SK-N-SH (cell line): Measurements from ENCODE around the gene CLASP1. TPM values are rescaled to one million over a fixed set of nuclear protein-coding genes. Genes with fewer than 3 reads are reported as not detected.

Source experiments
- CTCF ChIA-PET: fragments of 300-600, 350-600 bp; formaldehyde crosslinking; extraction: SDS; loops from one replicate; lab custom pipeline; 2021; lab: Yijun Ruan, JAX
- POLR2A ChIA-PET: fragments of 350-600 bp; sonication (Branson Sonifier 250); formaldehyde crosslinking; extraction: SDS; loops from one replicate; lab custom pipeline; 2020; ENCODE audit warnings: antibody characterized with exemption, inconsistent platforms; lab: Yijun Ruan, JAX
- DNase-seq: peaks from one replicate; pipeline ENCODE4 v3.0.0; 2012
- H2AFZ ChIP-seq: fragments of 200-600 bp; sonication (generic); 2 replicates; pipeline ENCODE4 v1.8.1; 2016; ENCODE audit warnings: antibody characterized with exemption, mild to moderate bottlenecking, low read depth
- H3F3A ChIP-seq: fragments of 200-600 bp; sonication (generic); replicated peaks from 2 replicates; pipeline ENCODE3; 2016; ENCODE audit warnings: antibody characterized with exemption, mild to moderate bottlenecking; ENCODE audit not compliant: insufficient read depth
- H3K27ac ChIP-seq, 2 experiments: fragments of 200-500 bp in 1 of 2; fragments of 200-600 bp in 1 of 2; sonication (Bioruptor generic) in 1 of 2; sonication (generic), shearing (Covaris generic) in 1 of 2; 2 replicates each; pipeline versions ENCODE4 v1.5.1 to v1.6.1; 2014 to 2016; ENCODE audit warnings: low read depth in 2 of 2, inconsistent platforms in 1 of 2, low read length in 1 of 2, mild to moderate bottlenecking in 1 of 2, mixed read lengths in 1 of 2
- H3K27me3 ChIP-seq: fragments of 200-600 bp; sonication (generic), shearing (Covaris generic); 2 replicates; pipeline ENCODE4 v1.6.1; 2016; ENCODE audit warnings: mixed run types; ENCODE audit not compliant: insufficient read depth
- H3K36me3 ChIP-seq, 2 experiments: fragments of 200-500 bp in 1 of 2; fragments of 200-600 bp in 1 of 2; sonication (Bioruptor generic) in 1 of 2; sonication (generic) in 1 of 2; replicated peaks in 1 of 2; 2 replicates each; pipeline versions ENCODE3 to v1.5.1; 2014 to 2016; ENCODE audit warnings: low read length in 1 of 2, mild to moderate bottlenecking in 1 of 2; ENCODE audit not compliant: insufficient read depth in 2 of 2, control insufficient read depth in 1 of 2
- H3K4me1 ChIP-seq, 2 experiments: fragments of 200-500 bp in 1 of 2; fragments of 200-600 bp in 1 of 2; sonication (Bioruptor generic) in 1 of 2; sonication (generic), shearing (Covaris generic) in 1 of 2; 2 replicates each; pipeline versions ENCODE4 v1.5.1 to v1.6.1; 2014 to 2016; ENCODE audit warnings: low read depth in 1 of 2, low read length in 1 of 2, mixed run types in 1 of 2; ENCODE audit not compliant: insufficient read depth in 2 of 2, control insufficient read depth in 1 of 2
- H3K4me2 ChIP-seq: fragments of 200-600 bp; sonication (generic), shearing (Covaris generic); 2 replicates; pipeline ENCODE4 v1.6.1; 2017; ENCODE audit warnings: mixed run types
- H3K4me3 ChIP-seq, 2 experiments: fragments of 200-500 bp in 1 of 2; fragments of 200-600 bp in 1 of 2; sonication (Bioruptor generic) in 1 of 2; sonication (generic), shearing (Covaris generic) in 1 of 2; 2 replicates each; pipeline versions ENCODE4 v1.5.1 to v1.8.1; 2014 to 2016; ENCODE audit warnings: low read depth in 2 of 2, inconsistent platforms in 1 of 2, low read length in 1 of 2, mild to moderate bottlenecking in 1 of 2, mixed read lengths in 1 of 2, moderate library complexity in 1 of 2
- H3K79me2 ChIP-seq: fragments of 200-600 bp; sonication (generic); 2 replicates; pipeline ENCODE4 v1.8.1; 2017; ENCODE audit warnings: mild to moderate bottlenecking; ENCODE audit not compliant: insufficient read depth
- H3K9ac ChIP-seq: fragments of 200-600 bp; sonication (generic); 2 replicates; pipeline ENCODE4 v1.6.1; 2017; ENCODE audit warnings: mixed run types
- H3K9me2 ChIP-seq: fragments of 200-600 bp; sonication (generic); 2 replicates; pipeline ENCODE4 v1.6.1; 2017; ENCODE audit warnings: mixed run types
- H3K9me3 ChIP-seq: fragments of 200-600 bp; sonication (generic); 2 replicates; pipeline ENCODE4 v1.6.1; 2017; ENCODE audit warnings: mixed run types, mild to moderate bottlenecking, moderate library complexity
- H4K20me1 ChIP-seq: fragments of 200-600 bp; sonication (generic); 2 replicates; pipeline ENCODE4 v1.6.1; 2017; ENCODE audit warnings: mild to moderate bottlenecking, mixed run types; ENCODE audit not compliant: insufficient read depth
- CHD2 ChIP-seq: fragments of 150-350 bp; IDR thresholded peaks from 2 replicates; pipeline ENCODE4 v1.6.1; 2018; ENCODE audit warnings: low read length; ENCODE audit not compliant: partially characterized antibody
- ELF1 ChIP-seq: IDR thresholded peaks from 2 replicates; pipeline ENCODE4 v1.4.0; 2012
- EP300 ChIP-seq, 2 experiments: IDR thresholded peaks; 2 replicates each; pipeline versions ENCODE4 v1.4.0 to v1.6.1; 2012; ENCODE audit warnings: borderline replicate concordance in 1 of 2, low read depth in 1 of 2, low read length in 1 of 2
- FOXJ3 ChIP-seq: sonication (generic); formaldehyde crosslinking; IDR thresholded peaks from 2 replicates; pipeline ENCODE4 v1.5.1; 2020; ENCODE audit warnings: mild to moderate bottlenecking, missing genetic modification reagents
- JUND ChIP-seq: IDR thresholded peaks from 2 replicates; pipeline ENCODE4 v1.4.0; 2012
- MXI1 ChIP-seq: IDR thresholded peaks from 2 replicates; pipeline ENCODE4 v1.6.1; 2012; ENCODE audit warnings: mild to moderate bottlenecking, low read depth, low read length, improper control_type of control experiment
- NFIC ChIP-seq: IDR thresholded peaks from 2 replicates; pipeline ENCODE4 v1.4.0; 2012; ENCODE audit warnings: borderline replicate concordance
- NRF1 ChIP-seq: IDR thresholded peaks from 2 replicates; pipeline ENCODE4 v1.6.1; 2012; ENCODE audit warnings: low read depth, mild to moderate bottlenecking, low read length
- POLR2AphosphoS5 ChIP-seq: IDR thresholded peaks from 2 replicates; pipeline ENCODE4 v1.6.1; 2012; ENCODE audit warnings: low read depth, low read length
- RCOR1 ChIP-seq: fragments of 150-350 bp; IDR thresholded peaks from 2 replicates; pipeline ENCODE4 v1.6.1; 2017; ENCODE audit warnings: antibody characterized with exemption, low read length
- RFX5 ChIP-seq: IDR thresholded peaks from 2 replicates; pipeline ENCODE4 v1.6.1; 2012; ENCODE audit warnings: mild to moderate bottlenecking, improper control_type of control experiment, low read length
- RXRA ChIP-seq: IDR thresholded peaks from 2 replicates; pipeline ENCODE4 v1.4.0; 2012; ENCODE audit warnings: low read depth, mild to moderate bottlenecking, borderline replicate concordance
- SIN3A ChIP-seq: IDR thresholded peaks from 2 replicates; pipeline ENCODE4 v1.6.1; 2012; ENCODE audit warnings: low read depth, mild to moderate bottlenecking, low read length, moderate library complexity, borderline replicate concordance
- TCF12 ChIP-seq: IDR thresholded peaks from 2 replicates; pipeline ENCODE4 v1.4.0; 2012
- TEAD4 ChIP-seq: IDR thresholded peaks from 2 replicates; pipeline ENCODE4 v1.4.0; 2012; ENCODE audit warnings: mild to moderate bottlenecking, borderline replicate concordance; ENCODE audit not compliant: insufficient read depth
- WGBS: methylation state at CpG from one replicate; pipeline ENCODE4 v1.1.6; 2017; ENCODE audit warnings: low lambda C conversion rate; 5-methylcytosine and 5-hydroxymethylcytosine counted together
- polyA plus RNA-seq, 3 experiments: library from polyadenylated mRNA; depleted of rRNA; stranded (reverse); fragments of >200 nt; gene quantifications; 2 replicates each; pipeline ENCODE4 v1.2.3, GENCODE V29; 2012
- TF ChIP-seq, protein P1 (sequence below): IDR thresholded peaks from 2 replicates; pipeline ENCODE4 v1.4.0; 2012; ENCODE audit warnings: low read depth, borderline replicate concordance
- TF ChIP-seq, protein P2 (sequence below): fragments of 150-350 bp; IDR thresholded peaks from 2 replicates; pipeline ENCODE4 v1.6.1; 2016; ENCODE audit warnings: mild to moderate bottlenecking, low read depth, low read length
- TF ChIP-seq, protein P3 (sequence below): IDR thresholded peaks from 2 replicates; pipeline ENCODE4; 2012

CLASP1 gene
- polyA plus RNA-seq, 1 of the 3 experiments (the other 2 are of a cell fraction) = 4.9 TPM

DNA sequence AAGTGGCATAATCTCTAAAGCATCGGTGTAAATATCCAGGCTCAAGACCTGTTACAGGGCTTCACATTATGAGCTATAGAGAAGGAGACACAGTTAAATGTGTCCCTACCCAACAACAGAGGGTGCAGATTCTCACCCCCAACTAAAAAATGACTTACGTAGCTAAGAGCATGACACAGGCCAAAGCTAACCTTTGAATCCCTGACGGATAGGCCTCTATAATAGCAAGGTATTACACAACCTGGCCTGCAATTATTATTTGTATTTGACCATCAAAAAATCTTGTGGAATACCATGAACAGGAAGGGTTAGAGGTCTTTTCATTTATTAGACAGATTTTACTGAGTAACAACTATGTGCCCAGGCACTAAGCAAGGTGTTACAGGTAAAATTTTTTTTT, 73.5 kb downstream of the CLASP1 start:
- H3K9me2 ChIP-seq = no peaks in the 10 kb centered on the region
- CTCF ChIA-PET = interaction anchor here (1.2 to 1.7 kb wide), 3 partner anchors 9 to 173 kb away, joined by 3 to 5 read pairs (median 4); no protein-coding TSS in a partner anchor
- H2AFZ ChIP-seq = no peak overlapping the region
- 0 out of 2 replicates have a peak, but pooled peaks cover 4% of the 10 kb centered on the region for H4K20me1 ChIP-seq
- no peak for DNase-seq
- no peaks in the 10 kb centered on the region for H3K27me3 ChIP-seq
- peaks cover 6 to 9% of the 10 kb centered on the region in 2 experiments; a peak in 3 of 4 replicates for H3K4me1 ChIP-seq
- 97% methylated on average over 3 of the region's 3 CpGs for WGBS
- no peak overlapping the region for H3K9ac ChIP-seq
- no peak overlapping the region for H3K4me2 ChIP-seq
- no peak overlapping the region for H3K27ac ChIP-seq
- H3K9me3 ChIP-seq = no peaks in the 10 kb centered on the region
- H3K79me2 ChIP-seq = peaks cover 60% of the 10 kb centered on the region
- H3K36me3 ChIP-seq = no peaks in the 10 kb centered on the region
- no peak for TF ChIP-seq NRF1
- TF ChIP-seq RXRA = no peak
- TF ChIP-seq TCF12 = no peak
- TF ChIP-seq, protein P1, sequence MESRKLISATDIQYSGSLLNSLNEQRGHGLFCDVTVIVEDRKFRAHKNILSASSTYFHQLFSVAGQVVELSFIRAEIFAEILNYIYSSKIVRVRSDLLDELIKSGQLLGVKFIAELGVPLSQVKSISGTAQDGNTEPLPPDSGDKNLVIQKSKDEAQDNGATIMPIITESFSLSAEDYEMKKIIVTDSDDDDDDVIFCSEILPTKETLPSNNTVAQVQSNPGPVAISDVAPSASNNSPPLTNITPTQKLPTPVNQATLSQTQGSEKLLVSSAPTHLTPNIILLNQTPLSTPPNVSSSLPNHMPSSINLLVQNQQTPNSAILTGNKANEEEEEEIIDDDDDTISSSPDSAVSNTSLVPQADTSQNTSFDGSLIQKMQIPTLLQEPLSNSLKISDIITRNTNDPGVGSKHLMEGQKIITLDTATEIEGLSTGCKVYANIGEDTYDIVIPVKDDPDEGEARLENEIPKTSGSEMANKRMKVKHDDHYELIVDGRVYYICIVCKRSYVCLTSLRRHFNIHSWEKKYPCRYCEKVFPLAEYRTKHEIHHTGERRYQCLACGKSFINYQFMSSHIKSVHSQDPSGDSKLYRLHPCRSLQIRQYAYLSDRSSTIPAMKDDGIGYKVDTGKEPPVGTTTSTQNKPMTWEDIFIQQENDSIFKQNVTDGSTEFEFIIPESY = no peak
- no peak for TF ChIP-seq RFX5
- TF ChIP-seq EP300 (IDR thresholded peaks at IDR 0.05; ENCODE audit: borderline replicate concordance in 1 of 2, low read depth in 1 of 2, low read length in 1 of 2) = no peak
- TF ChIP-seq RCOR1 = no peak
- no peak for TF ChIP-seq POLR2AphosphoS5
- TF ChIP-seq, protein P2, sequence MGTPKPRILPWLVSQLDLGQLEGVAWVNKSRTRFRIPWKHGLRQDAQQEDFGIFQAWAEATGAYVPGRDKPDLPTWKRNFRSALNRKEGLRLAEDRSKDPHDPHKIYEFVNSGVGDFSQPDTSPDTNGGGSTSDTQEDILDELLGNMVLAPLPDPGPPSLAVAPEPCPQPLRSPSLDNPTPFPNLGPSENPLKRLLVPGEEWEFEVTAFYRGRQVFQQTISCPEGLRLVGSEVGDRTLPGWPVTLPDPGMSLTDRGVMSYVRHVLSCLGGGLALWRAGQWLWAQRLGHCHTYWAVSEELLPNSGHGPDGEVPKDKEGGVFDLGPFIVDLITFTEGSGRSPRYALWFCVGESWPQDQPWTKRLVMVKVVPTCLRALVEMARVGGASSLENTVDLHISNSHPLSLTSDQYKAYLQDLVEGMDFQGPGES = no peak
- TF ChIP-seq CHD2 = no peak
- TF ChIP-seq ELF1 = no peak
- TF ChIP-seq NFIC = no peak
- TF ChIP-seq JUND = no peak
- TF ChIP-seq SIN3A = no peak
- no peak for TF ChIP-seq MXI1
- TF ChIP-seq TEAD4 = no peak
- TF ChIP-seq FOXJ3 = no peak
- TF ChIP-seq, protein P3, sequence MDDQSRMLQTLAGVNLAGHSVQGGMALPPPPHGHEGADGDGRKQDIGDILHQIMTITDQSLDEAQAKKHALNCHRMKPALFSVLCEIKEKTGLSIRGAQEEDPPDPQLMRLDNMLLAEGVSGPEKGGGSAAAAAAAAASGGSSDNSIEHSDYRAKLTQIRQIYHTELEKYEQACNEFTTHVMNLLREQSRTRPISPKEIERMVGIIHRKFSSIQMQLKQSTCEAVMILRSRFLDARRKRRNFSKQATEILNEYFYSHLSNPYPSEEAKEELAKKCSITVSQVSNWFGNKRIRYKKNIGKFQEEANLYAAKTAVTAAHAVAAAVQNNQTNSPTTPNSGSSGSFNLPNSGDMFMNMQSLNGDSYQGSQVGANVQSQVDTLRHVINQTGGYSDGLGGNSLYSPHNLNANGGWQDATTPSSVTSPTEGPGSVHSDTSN = no peak
- POLR2A ChIA-PET = no interaction called here
- H3K4me3 ChIP-seq = no peak overlapping the region
- H3F3A ChIP-seq = no peaks in the 10 kb centered on the region
